Tibial nerve (tissue), 4 donors: Measurements from ENCODE around the gene CNIH4. TPM values are rescaled to one million over a fixed set of nuclear protein-coding genes. Genes with fewer than 3 reads are reported as not detected.
A peak's percentile ranks its signal among the peaks of the same experiment; 100 is the strongest.
"Not testable (repeated sequence)": the region's sequence is repeated elsewhere in the genome, so short reads cannot be mapped to it uniquely, and the experiment has no call there.

Experiments used
- DNase-seq, 2 donors: peaks; one replicate each; pipeline ENCODE4 v3.0.0-alpha.2; 2019; ENCODE audit warnings: low spot score in 2 of 2
- H3K27ac ChIP-seq, 4 donors: fragments of 200-600 bp; sonication (generic) in 3 of 4; one replicate each; pipeline ENCODE4 v1.5.1; 2017 to 2019; ENCODE audit warnings: mild to moderate bottlenecking in 1 of 4
- H3K27me3 ChIP-seq, 2 donors: fragments of 200-600 bp; sonication (generic) in 1 of 2; one replicate each; pipeline versions ENCODE4 v1.5.1 to v1.6.0; 2017 to 2019
- H3K36me3 ChIP-seq, 3 donors: fragments of 200-600 bp; sonication (generic); one replicate each; pipeline ENCODE4 v1.5.1; 2018 to 2019
- H3K4me1 ChIP-seq, 4 donors: fragments of 200-600 bp; sonication (generic) in 3 of 4; one replicate each; pipeline ENCODE4 v1.5.1; 2017 to 2019
- H3K4me3 ChIP-seq, 4 donors: fragments of 200-600 bp; sonication (generic) in 3 of 4; one replicate each; pipeline ENCODE4 v1.5.1; 2017 to 2019; ENCODE audit warnings: mild to moderate bottlenecking in 1 of 4, moderate library complexity in 1 of 4
- H3K9me3 ChIP-seq, 4 donors: fragments of 200-600 bp; sonication (generic) in 3 of 4; one replicate each; pipeline ENCODE4 v1.5.1; 2017 to 2019
- CTCF ChIP-seq, 5 experiments: fragments of 200-600 bp in 3 of 5; fragments of 450-650 bp in 2 of 5; sonication (generic) in 3 of 5; IDR thresholded peaks; one replicate each; pipeline ENCODE4 v1.5.1; 2016 to 2019; ENCODE audit warnings: antibody characterized with exemption in 5 of 5, mild to moderate bottlenecking in 3 of 5, moderate library complexity in 2 of 5
- EP300 ChIP-seq, 2 donors: sonication (generic); formaldehyde crosslinking; IDR thresholded peaks; one replicate each; pipeline ENCODE4 v1.6.1; 2017; ENCODE audit warnings: antibody characterized with exemption in 2 of 2, mild to moderate bottlenecking in 1 of 2
- POLR2A ChIP-seq, 2 donors: fragments of 450-650 bp; IDR thresholded peaks; one replicate each; pipeline ENCODE4 v1.6.1; 2017; ENCODE audit warnings: antibody characterized with exemption in 2 of 2, mild to moderate bottlenecking in 2 of 2, moderate library complexity in 2 of 2
- WGBS, 2 donors: methylation state at CpG; one replicate each; pipeline ENCODE4 v1.1.5; 2018; 5-methylcytosine and 5-hydroxymethylcytosine counted together
- total RNA-seq, 4 donors: library from RNA; depleted of rRNA; stranded (reverse); fragments of >200 nt; gene quantifications; one replicate each; pipeline ENCODE4 v1.1.0, GENCODE V29; 2016

CNIH4 gene
- 10 to 100 TPM; 20.8 to 65.1 (median 34.6) TPM for total RNA-seq

GRCh38 chr1:224356685-224357625, at the start of gene CNIH4:
CNIH4 (plus strand) TSS chr1:224356879; CDS start chr1:224356925, 46 bp downstream.
- Histone ChIP-seq H3K9me3 (no peaks in the 10 kb centered on the region), H3K36me3 (no peaks in the 10 kb centered on the region), H3K4me3 (peak within 1 kb of the TSS; percentile 55 to 93 (median 78)), H3K27me3 (no peaks in the 10 kb centered on the region), H3K4me1 (peaks cover 0 to 38% (median 2%) of the 10 kb centered on the region in 4 donors), H3K27ac (peak within 1 kb of the TSS; percentile 81 to 95 (median 92))
- TF ChIP-seq POLR2A (IDR thresholded peaks at IDR 0.05) (peak; percentile 66 to 86), CTCF (IDR thresholded peaks at IDR 0.05) (peak in 1 of 5 experiments; percentile 16), EP300 (IDR thresholded peaks at IDR 0.05) (peak; percentile 70 to 98)
- 0% methylated on average over 32 to 69 of the region's 78 CpGs for WGBS, 2 donors
- DNase-seq = peak; percentile 79 to 90

GRCh38 chr1:224308064-224308463, 48.6 kb upstream of the CNIH4 start:
- H3K4me1 ChIP-seq = no peaks in the 10 kb centered on the region
- H3K36me3 ChIP-seq = peaks cover 0 to 90% (median 15%) of the 10 kb centered on the region in 3 donors
- H3K27ac ChIP-seq = no peak overlapping the region
- no peaks in the 10 kb centered on the region for H3K9me3 ChIP-seq
- TF ChIP-seq EP300 (IDR thresholded peaks at IDR 0.05) (no peak), POLR2A (IDR thresholded peaks at IDR 0.05) (no peak), CTCF (IDR thresholded peaks at IDR 0.05) (no peak)
- DNase-seq = no peak
- no peaks in the 10 kb centered on the region for H3K27me3 ChIP-seq
- WGBS, 2 donors = 92 to 95% methylated on average over 3 of the region's 3 CpGs
- no peak overlapping the region for H3K4me3 ChIP-seq

- H3K4me1 ChIP-seq, H3K27ac ChIP-seq, H3K27me3 ChIP-seq, H3K9me3 ChIP-seq, DNase-seq, H3K4me3 ChIP-seq: not testable (repeated sequence)
- H3K36me3 ChIP-seq = peaks cover 0 to 84% (median 0%) of the 10 kb centered on the region in 3 donors
- 100% methylated on average over 1 of the region's 1 CpG for WGBS, 2 donors
These were observed 45.2 kb upstream of the CNIH4 start for GRCh38 chr1:224311503-224311902.

- 90 to 94% methylated on average over 2 of the region's 2 CpGs for WGBS, 2 donors
- H3K36me3 ChIP-seq = peaks cover 0 to 85% (median 0%) of the 10 kb centered on the region in 3 donors
These were observed 44.7 kb upstream of the CNIH4 start for GRCh38 chr1:224312025-224312424.

GRCh38 chr1:224317383-224318045, 39.2 kb upstream of the CNIH4 start:
- Histone ChIP-seq H3K27me3 (no peaks in the 10 kb centered on the region), H3K4me1 (no peaks in the 10 kb centered on the region), H3K36me3 (peaks cover 0 to 48% (median 0%) of the 10 kb centered on the region in 3 donors), H3K9me3 (no peaks in the 10 kb centered on the region), H3K4me3 (no peak overlapping the region), H3K27ac (no peak overlapping the region)
- TF ChIP-seq CTCF (IDR thresholded peaks at IDR 0.05) = no peak
- WGBS, 2 donors = 76 to 77% methylated on average over 4 of the region's 4 CpGs
- DNase-seq = no peak

More at GRCh38 chr1:224312025-224312424, 44.7 kb upstream of the CNIH4 start:
- no peak for DNase-seq
- TF ChIP-seq POLR2A (IDR thresholded peaks at IDR 0.05) (no peak), CTCF (IDR thresholded peaks at IDR 0.05) (no peak), EP300 (IDR thresholded peaks at IDR 0.05) (no peak)
- H3K27me3 ChIP-seq = no peaks in the 10 kb centered on the region
- H3K9me3 ChIP-seq = no peaks in the 10 kb centered on the region
- H3K4me3 ChIP-seq = no peak overlapping the region
- no peak overlapping the region for H3K27ac ChIP-seq
- H3K4me1 ChIP-seq = no peaks in the 10 kb centered on the region
